Tibial artery (tissue), 4 donors: ENCODE results near the gene DNASE1L3.

ENCODE experiments used
- DNase-seq, 2 donors: peaks; one replicate each; pipeline ENCODE4 v3.0.0-alpha.2; 2019
- H3K27ac ChIP-seq, 2 donors: fragments of 200-600 bp; sonication (generic) in 1 of 2; 1 replicate in 1 of 2; 2 replicates in 1 of 2; pipeline ENCODE4 v1.5.1; 2018 to 2019; ENCODE audit warnings: mild to moderate bottlenecking in 1 of 2
- H3K27me3 ChIP-seq, 2 donors: fragments of 200-600 bp; sonication (generic) in 1 of 2; one replicate each; pipeline versions ENCODE4 v1.5.1 to v1.6.0; 2016 to 2019
- H3K36me3 ChIP-seq, 3 donors: fragments of 200-600 bp; sonication (generic) in 2 of 3; one replicate each; pipeline ENCODE4 v1.5.1; 2016 to 2019; ENCODE audit warnings: mild to moderate bottlenecking in 2 of 3
- H3K4me1 ChIP-seq, 4 donors: fragments of 200-600 bp; sonication (generic) in 2 of 4; 1 replicate in 3 of 4; 2 replicates in 1 of 4; pipeline ENCODE4 v1.5.1; 2016 to 2019
- H3K4me3 ChIP-seq, 2 donors: fragments of 200-600 bp; sonication (generic) in 1 of 2; 1 replicate in 1 of 2; 2 replicates in 1 of 2; pipeline ENCODE4 v1.5.1; 2018 to 2019; ENCODE audit warnings: mild to moderate bottlenecking in 2 of 2
- H3K9me3 ChIP-seq, 3 donors: fragments of 200-600 bp; sonication (generic) in 1 of 3; one replicate each; pipeline ENCODE4 v1.5.1; 2016 to 2019
- CTCF ChIP-seq, 2 experiments: fragments of 200-600 bp in 1 of 2; fragments of 450-650 bp in 1 of 2; IDR thresholded peaks; one replicate each; pipeline ENCODE4 v1.5.1; 2017 to 2019; ENCODE audit warnings: antibody characterized with exemption in 2 of 2, mild to moderate bottlenecking in 1 of 2, moderate library complexity in 1 of 2
- intact Hi-C: fragments of 100-400 bp; cut with DNase I; formaldehyde crosslinking; loops from one replicate; pipeline ENCODE4 v1.15.0; 2023; ENCODE audit warnings: low total_unique reads

The DNASE1L3 gene

GRCh38 chr3:58184309-58184981 lies 26.3 kb downstream of the DNASE1L3 start:
- no peak overlapping the region for H3K27ac ChIP-seq
- H3K4me1 ChIP-seq = no peaks in the 10 kb centered on the region
- H3K4me3 ChIP-seq = no peak overlapping the region
- intact Hi-C loops = no loop called here
- no peak for TF ChIP-seq CTCF (IDR thresholded peaks at IDR 0.05)
- DNase-seq = no peak
- no peaks in the 10 kb centered on the region for H3K27me3 ChIP-seq
- no peaks in the 10 kb centered on the region for H3K9me3 ChIP-seq
- H3K36me3 ChIP-seq = no peaks in the 10 kb centered on the region

GRCh38 chr3:58183891-58184290 lies 26.9 kb downstream of the DNASE1L3 start:
- no peaks in the 10 kb centered on the region for H3K4me1 ChIP-seq
- no peak overlapping the region for H3K4me3 ChIP-seq
- H3K27me3 ChIP-seq = no peaks in the 10 kb centered on the region
- H3K9me3 ChIP-seq = no peaks in the 10 kb centered on the region
- intact Hi-C loops = no loop called here
- no peak overlapping the region for H3K27ac ChIP-seq
- no peaks in the 10 kb centered on the region for H3K36me3 ChIP-seq
- TF ChIP-seq CTCF (IDR thresholded peaks at IDR 0.05) = no peak
- DNase-seq = no peak

- no peak for TF ChIP-seq CTCF (IDR thresholded peaks at IDR 0.05)
- no peak overlapping the region for H3K27ac ChIP-seq
- no peak for DNase-seq
- H3K27me3 ChIP-seq = no peaks in the 10 kb centered on the region
- intact Hi-C loops = no loop called here
- H3K4me1 ChIP-seq = peaks cover 0 to 3% (median under 1%) of the 10 kb centered on the region in 4 donors
- no peak overlapping the region for H3K4me3 ChIP-seq
- no peaks in the 10 kb centered on the region for H3K36me3 ChIP-seq
- H3K9me3 ChIP-seq = no peaks in the 10 kb centered on the region
Measured at GRCh38 chr3:58183221-58183620, 27.6 kb downstream of the DNASE1L3 start.

GRCh38 chr3:58180940-58181587 lies 29.7 kb downstream of the DNASE1L3 start:
- TF ChIP-seq CTCF (IDR thresholded peaks at IDR 0.05) = no peak
- intact Hi-C loops = no loop called here
- no peak overlapping the region for H3K4me3 ChIP-seq
- no peaks in the 10 kb centered on the region for H3K36me3 ChIP-seq
- no peak for DNase-seq
- H3K4me1 ChIP-seq = peaks cover 0 to 15% (median 11%) of the 10 kb centered on the region in 4 donors
- H3K27me3 ChIP-seq = no peaks in the 10 kb centered on the region
- no peaks in the 10 kb centered on the region for H3K9me3 ChIP-seq
- no peak overlapping the region for H3K27ac ChIP-seq

GRCh38 chr3:58180099-58180880 lies 30.5 kb downstream of the DNASE1L3 start:
- H3K4me3 ChIP-seq = no peak overlapping the region
- no peak overlapping the region for H3K27ac ChIP-seq
- no peaks in the 10 kb centered on the region for H3K9me3 ChIP-seq
- no peaks in the 10 kb centered on the region for H3K36me3 ChIP-seq
- intact Hi-C loops = no loop called here
- H3K4me1 ChIP-seq = peaks cover 0 to 23% (median 19%) of the 10 kb centered on the region in 4 donors
- DNase-seq = no peak
- TF ChIP-seq CTCF (IDR thresholded peaks at IDR 0.05) = no peak
- no peaks in the 10 kb centered on the region for H3K27me3 ChIP-seq
